Activated T-cell treated with anti-CD3 and anti-CD28 coated beads, Interleukin-2, amount 50 U/mL, for 72 hours (primary cell): ENCODE results near the gene TARBP1. TPM values are rescaled to one million over a fixed set of nuclear protein-coding genes. Genes with fewer than 3 reads are reported as not detected.
"Not testable (repeated sequence)": the region's sequence is repeated elsewhere in the genome, so short reads cannot be mapped to it uniquely, and the experiment has no call there.

Source experiments
- ATAC-seq, 2 donors: fragments of 150-1000 bp; cut with Tn5 transposase; replicated peaks in 1 of 2; 2 replicates each; pipeline ENCODE4 v1.10.0; 2021; ENCODE audit warnings: moderate library complexity in 2 of 2, mild to moderate bottlenecking in 1 of 2
- DNase-seq, 2 donors: peaks; one replicate each; pipeline ENCODE4 v3.0.0; 2021 to 2022; ENCODE audit warnings: mixed read lengths in 1 of 2
- H3K27ac Mint-ChIP-seq: one replicate; pipeline ENCODE4 v1.8.0; 2022; ENCODE audit warnings: mild to moderate bottlenecking, moderate library complexity, mixed read lengths
- H3K27me3 Mint-ChIP-seq: one replicate; pipeline ENCODE4 v1.8.0; 2022; ENCODE audit warnings: low read depth, mixed read lengths
- H3K36me3 Mint-ChIP-seq, 2 donors: one replicate each; pipeline ENCODE4 v1.8.0; 2022; ENCODE audit warnings: mixed read lengths in 2 of 2, mild to moderate bottlenecking in 1 of 2; ENCODE audit not compliant: insufficient read depth in 2 of 2
- H3K4me1 Mint-ChIP-seq: one replicate; pipeline ENCODE4 v1.8.0; 2022; ENCODE audit warnings: low read depth, mixed read lengths
- H3K4me3 Mint-ChIP-seq, 2 donors: one replicate each; pipeline ENCODE4 v1.8.0; 2022; ENCODE audit warnings: mild to moderate bottlenecking in 2 of 2, mixed read lengths in 2 of 2, moderate library complexity in 2 of 2
- H3K9me3 Mint-ChIP-seq, 2 donors: one replicate each; pipeline ENCODE4 v1.8.0; 2022; ENCODE audit warnings: mixed read lengths in 2 of 2
- total RNA-seq, 2 donors: library from RNA; stranded (reverse); gene quantifications; one replicate each; pipeline ENCODE4 v1.2.3, GENCODE V29; 2022

The TARBP1 gene
- total RNA-seq, 2 donors from 2014 or later: 49.6 to 63.0 TPM

- H3K9me3 Mint-ChIP-seq: no peaks in the 10 kb centered on the region
- H3K4me3 Mint-ChIP-seq: no peak overlapping the region
- DNase-seq: no peak
- no peak overlapping the region for H3K27ac Mint-ChIP-seq
- peaks cover 71% of the 10 kb centered on the region for H3K4me1 Mint-ChIP-seq
- no peaks in the 10 kb centered on the region for H3K27me3 Mint-ChIP-seq
- peaks cover 0 to 5% of the 10 kb centered on the region in 2 donors for H3K36me3 Mint-ChIP-seq
- ATAC-seq: no peak
These were observed 73.3 kb downstream of the TARBP1 start for GRCh38 chr1:234405676-234406075.

- Mint-ChIP-seq H3K4me3 (peak overlapping the region; percentile 2 to 5), H3K36me3 (peaks cover 0 to 2% of the 10 kb centered on the region in 2 donors), H3K27me3 (no peaks in the 10 kb centered on the region), H3K9me3 (no peaks in the 10 kb centered on the region), H3K27ac (peak overlapping the region; percentile 58), H3K4me1 (peaks cover 79% of the 10 kb centered on the region)
- ATAC-seq (no peak), DNase-seq (no peak)
These were observed 76.0 kb downstream of the TARBP1 start for GRCh38 chr1:234402939-234403338.

- Mint-ChIP-seq H3K4me1 (peaks cover 73% of the 10 kb centered on the region), H3K4me3 (peak overlapping the region; percentile 45 to 91), H3K9me3 (no peaks in the 10 kb centered on the region), H3K27ac (peak overlapping the region; percentile 87), H3K27me3 (no peaks in the 10 kb centered on the region), H3K36me3 (peaks cover 3 to 5% of the 10 kb centered on the region in 2 donors)
- no peak for DNase-seq
- ATAC-seq: no peak
These were observed 77.3 kb downstream of the TARBP1 start for GRCh38 chr1:234401658-234402057.

DNA sequence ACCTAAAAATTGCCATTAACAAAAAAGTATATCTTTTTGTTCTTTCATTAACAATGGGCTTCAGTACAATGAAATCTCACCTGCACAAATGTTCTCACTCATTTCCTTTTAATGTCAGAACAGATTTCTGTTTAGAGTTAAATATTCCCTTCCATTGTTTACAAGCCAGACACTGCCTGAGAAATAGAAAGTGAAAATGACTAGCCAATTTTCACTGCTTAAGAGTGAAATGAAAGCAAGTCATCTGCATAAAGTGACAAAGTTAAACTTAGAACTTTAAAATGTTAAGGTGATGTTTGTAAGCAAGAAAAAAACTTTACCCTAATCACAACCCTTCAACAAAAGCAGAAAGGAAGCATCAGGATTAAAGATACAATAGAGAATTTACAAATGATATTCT lies 78.2 kb downstream of the TARBP1 start:
- Mint-ChIP-seq H3K36me3 (peaks cover 3 to 7% of the 10 kb centered on the region in 2 donors), H3K9me3 (no peaks in the 10 kb centered on the region), H3K27me3 (no peaks in the 10 kb centered on the region), H3K4me1 (peaks cover 66% of the 10 kb centered on the region), H3K27ac (peak overlapping the region; percentile 87), H3K4me3 (peak overlapping the region; percentile 45 to 91)
- ATAC-seq: peak in 1 of 2 donors; percentile 38
- no peak for DNase-seq

DNA sequence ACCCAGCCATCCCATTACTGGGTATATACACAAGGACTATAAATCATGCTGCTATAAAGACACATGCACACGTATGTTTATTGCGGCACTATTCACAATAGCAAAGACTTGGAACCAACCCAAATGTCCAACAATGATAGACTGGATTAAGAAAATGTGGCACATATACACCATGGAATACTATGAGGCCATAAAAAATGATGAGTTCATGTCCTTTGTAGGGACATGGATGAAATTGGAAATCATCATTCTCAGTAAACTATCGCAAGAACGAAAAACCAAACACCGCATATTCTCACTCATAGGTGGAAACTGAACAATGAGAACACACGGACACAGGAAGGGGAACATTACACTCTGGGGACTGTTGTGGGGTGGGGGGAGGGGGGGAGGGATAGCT lies 79.5 kb downstream of the TARBP1 start:
- not testable (repeated sequence) for H3K27me3 Mint-ChIP-seq, H3K9me3 Mint-ChIP-seq, ATAC-seq, H3K36me3 Mint-ChIP-seq, DNase-seq
- peaks cover 59% of the 10 kb centered on the region for H3K4me1 Mint-ChIP-seq
- peak overlapping the region; percentile 52 to 83 for H3K4me3 Mint-ChIP-seq
- H3K27ac Mint-ChIP-seq: peak overlapping the region; percentile 89

DNA sequence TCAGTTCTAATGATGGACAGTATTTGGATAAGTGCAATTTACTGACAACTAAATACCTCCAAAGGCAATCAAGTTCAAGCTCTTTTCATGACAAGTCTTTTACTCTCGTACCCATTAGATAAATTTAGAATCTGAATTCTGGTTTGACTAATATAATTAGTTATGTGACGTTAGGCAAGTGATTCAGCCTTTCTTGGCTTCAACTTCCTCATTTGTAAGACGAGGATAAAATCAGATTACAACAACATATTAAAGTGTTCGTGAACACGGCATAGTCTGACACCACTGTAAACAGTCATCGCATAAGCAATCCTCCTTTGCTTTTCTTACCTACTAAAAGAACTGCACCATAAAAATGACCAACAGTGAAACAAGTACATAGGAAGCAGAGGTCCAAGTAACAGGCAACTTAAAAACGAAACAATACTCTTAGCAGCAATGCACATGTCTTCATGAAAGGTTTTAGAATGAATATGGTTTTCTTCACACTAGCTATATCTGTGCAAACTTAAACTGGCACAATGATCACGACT lies 80.1 kb downstream of the TARBP1 start:
- Mint-ChIP-seq H3K4me1 (peaks cover 59% of the 10 kb centered on the region), H3K27me3 (no peaks in the 10 kb centered on the region), H3K27ac (peak overlapping the region; percentile 89), H3K9me3 (no peaks in the 10 kb centered on the region), H3K4me3 (peak overlapping the region; percentile 52 to 83), H3K36me3 (peaks cover 3 to 5% of the 10 kb centered on the region in 2 donors)
- DNase-seq (peak in 1 of 2 donors; percentile 6), ATAC-seq (peak; percentile 86 to 89)

DNA sequence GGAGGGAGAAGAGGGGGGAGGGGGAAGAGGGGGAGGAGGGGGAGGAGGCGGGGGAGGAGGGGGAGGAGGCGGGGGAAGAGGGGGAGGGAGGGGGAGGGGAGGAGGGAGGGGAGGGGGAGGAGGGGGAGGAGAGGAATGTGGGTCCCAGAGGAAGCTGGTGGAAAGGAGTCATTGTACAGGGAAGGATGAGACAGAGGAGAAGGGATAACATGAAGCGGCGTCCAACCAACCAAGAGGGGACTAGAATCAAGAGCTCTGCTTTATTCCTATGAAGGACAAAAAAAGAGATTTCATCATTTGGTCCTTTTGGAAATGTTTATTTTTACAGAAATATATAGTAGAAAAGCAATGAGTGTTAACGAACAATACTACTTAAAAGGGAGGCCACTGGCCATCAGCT lies 81.2 kb downstream of the TARBP1 start:
- Mint-ChIP-seq H3K27ac (peak overlapping the region; percentile 54), H3K4me3 (no peak overlapping the region), H3K36me3 (peaks cover 3 to 5% of the 10 kb centered on the region in 2 donors), H3K27me3 (no peaks in the 10 kb centered on the region), H3K9me3 (no peaks in the 10 kb centered on the region), H3K4me1 (peaks cover 51% of the 10 kb centered on the region)
- DNase-seq: no peak
- no peak for ATAC-seq

DNA sequence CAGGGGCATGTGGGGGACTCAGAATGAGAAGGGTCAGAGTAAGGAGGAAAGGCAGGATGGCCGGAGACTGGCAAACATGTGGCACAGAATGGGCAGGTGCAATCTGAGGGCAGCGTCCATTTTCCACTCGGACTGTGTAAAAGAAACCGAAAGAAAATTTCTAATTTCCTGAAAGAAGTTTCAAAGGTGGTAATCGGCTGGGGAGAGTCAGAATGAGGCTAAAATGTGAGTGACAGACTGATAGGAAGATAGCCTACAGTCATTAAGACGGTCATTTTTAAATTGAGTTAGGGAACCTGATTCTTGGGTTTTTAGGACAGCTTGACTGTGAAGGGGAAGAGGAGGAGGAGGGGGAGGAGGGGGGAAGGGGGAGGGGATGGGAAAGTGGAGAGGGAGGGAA lies 82.1 kb downstream of the TARBP1 start:
- DNase-seq (no peak), ATAC-seq (no peak)
- H3K9me3 Mint-ChIP-seq: no peaks in the 10 kb centered on the region
- H3K4me1 Mint-ChIP-seq: peaks cover 47% of the 10 kb centered on the region
- H3K27ac Mint-ChIP-seq: peak overlapping the region; percentile 79
- H3K27me3 Mint-ChIP-seq: no peaks in the 10 kb centered on the region
- peaks cover 3 to 5% of the 10 kb centered on the region in 2 donors for H3K36me3 Mint-ChIP-seq
- peak overlapping the region in 1 of 2 donors; percentile 12 for H3K4me3 Mint-ChIP-seq

DNA sequence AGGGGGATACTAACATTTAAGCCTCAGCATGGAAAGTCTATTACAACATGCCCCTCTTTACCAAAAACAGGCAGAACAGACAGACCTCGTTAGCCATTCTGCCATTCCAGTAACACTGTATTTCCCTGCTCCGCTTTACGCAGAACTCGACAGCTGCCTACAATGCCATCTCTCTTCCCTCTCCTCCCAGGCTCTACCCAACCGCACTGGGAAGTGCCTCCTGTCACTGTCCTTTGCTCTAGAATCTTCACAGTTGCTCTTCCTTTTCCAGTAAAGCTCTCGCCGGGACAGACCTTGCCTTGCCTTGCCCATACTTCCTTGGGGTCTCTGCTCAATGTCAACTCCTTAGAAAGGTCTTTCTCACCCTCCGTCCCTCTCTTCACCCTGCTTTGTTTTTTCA lies 82.9 kb downstream of the TARBP1 start:
- H3K4me3 Mint-ChIP-seq: no peak overlapping the region
- H3K4me1 Mint-ChIP-seq: peaks cover 39% of the 10 kb centered on the region
- H3K9me3 Mint-ChIP-seq: no peaks in the 10 kb centered on the region
- no peak overlapping the region for H3K27ac Mint-ChIP-seq
- peaks cover 3 to 5% of the 10 kb centered on the region in 2 donors for H3K36me3 Mint-ChIP-seq
- H3K27me3 Mint-ChIP-seq: no peaks in the 10 kb centered on the region
- ATAC-seq (no peak), DNase-seq (no peak)

DNA sequence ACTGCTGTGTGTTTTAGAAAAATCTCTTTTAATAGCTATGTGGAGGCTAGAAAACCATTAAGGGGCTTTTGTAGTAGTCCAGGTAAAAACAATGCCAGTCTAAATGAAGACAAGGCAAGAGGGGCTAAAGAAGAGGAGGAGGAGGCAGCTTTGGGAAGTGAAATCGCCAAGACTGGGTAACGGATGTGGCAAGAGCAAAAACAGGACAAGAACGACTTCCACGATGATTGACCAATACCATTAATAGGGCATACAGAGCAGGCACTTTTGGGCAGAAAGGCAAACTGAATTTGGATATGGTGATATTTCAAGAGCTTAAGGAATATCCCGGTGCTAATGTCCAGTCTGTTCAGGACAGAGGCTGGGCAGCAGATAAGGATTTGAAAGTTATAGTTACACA lies 83.7 kb downstream of the TARBP1 start:
- Mint-ChIP-seq H3K4me3 (no peak overlapping the region), H3K4me1 (peaks cover 31% of the 10 kb centered on the region), H3K36me3 (peaks cover 3 to 5% of the 10 kb centered on the region in 2 donors), H3K27me3 (no peaks in the 10 kb centered on the region), H3K9me3 (no peaks in the 10 kb centered on the region), H3K27ac (no peak overlapping the region)
- ATAC-seq (no peak), DNase-seq (no peak)

GRCh38 chr1:234393190-234393589 lies 85.8 kb downstream of the TARBP1 start:
- ATAC-seq: no peak
- Mint-ChIP-seq H3K27ac (no peak overlapping the region), H3K9me3 (no peaks in the 10 kb centered on the region), H3K4me1 (peaks cover 10% of the 10 kb centered on the region), H3K27me3 (no peaks in the 10 kb centered on the region), H3K4me3 (no peak overlapping the region), H3K36me3 (peaks cover 3 to 6% of the 10 kb centered on the region in 2 donors)
- no peak for DNase-seq

DNA sequence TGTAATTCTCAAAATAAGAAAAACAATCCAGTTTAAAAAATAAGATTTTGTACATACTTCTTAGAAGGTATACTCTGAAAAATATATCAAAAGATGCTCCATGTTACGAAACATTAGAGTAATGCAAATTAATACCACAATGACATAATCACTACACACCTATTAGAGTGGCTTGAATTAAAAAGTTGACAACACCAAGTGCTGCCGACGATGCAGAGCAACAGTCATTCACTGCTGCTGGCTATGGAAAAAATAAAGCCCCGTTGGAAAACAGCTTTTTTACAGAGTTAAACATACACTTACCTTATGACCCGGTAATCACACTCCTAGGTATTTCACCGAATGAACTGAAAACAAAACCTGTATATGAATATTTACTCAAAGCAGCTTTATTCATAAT lies 90.9 kb downstream of the TARBP1 start:
- Mint-ChIP-seq H3K4me3 (no peak overlapping the region), H3K9me3 (no peaks in the 10 kb centered on the region), H3K36me3 (peaks cover 1 to 5% of the 10 kb centered on the region in 2 donors), H3K27me3 (no peaks in the 10 kb centered on the region), H3K4me1 (peaks cover 12% of the 10 kb centered on the region), H3K27ac (peak overlapping the region; percentile 33)
- ATAC-seq (no peak), DNase-seq (no peak)

DNA sequence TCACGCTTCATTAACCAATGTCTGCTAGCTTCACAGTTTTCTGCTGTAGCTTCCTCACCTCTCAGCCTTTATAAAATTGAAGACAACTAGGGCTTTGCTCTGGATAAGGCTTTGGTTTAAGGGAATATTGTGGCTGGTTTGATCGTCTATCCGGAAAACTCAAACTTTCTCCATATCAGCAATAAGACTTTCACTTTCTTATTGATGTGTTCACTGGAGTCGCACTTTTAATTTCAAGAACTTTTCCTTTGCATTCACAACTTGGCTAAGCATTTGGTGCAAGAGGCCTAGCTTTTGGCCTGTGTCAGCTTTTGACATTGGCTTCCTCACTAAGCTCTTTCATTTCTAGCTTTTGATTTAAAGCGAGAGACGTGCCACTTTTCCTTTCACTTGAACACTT lies 92.9 kb downstream of the TARBP1 start:
- peak overlapping the region; percentile 45 for H3K27ac Mint-ChIP-seq
- H3K4me3 Mint-ChIP-seq: peak overlapping the region in 1 of 2 donors; percentile 25
- DNase-seq (no peak), ATAC-seq (no peak)
- peaks cover 3 to 12% of the 10 kb centered on the region in 2 donors for H3K36me3 Mint-ChIP-seq
- no peaks in the 10 kb centered on the region for H3K27me3 Mint-ChIP-seq
- H3K9me3 Mint-ChIP-seq: no peaks in the 10 kb centered on the region
- H3K4me1 Mint-ChIP-seq: peaks cover 17% of the 10 kb centered on the region
